Endothelial cell of umbilical vein (primary cell): Measurements from ENCODE around the gene CD2BP2. TPM values are rescaled to one million over a fixed set of nuclear protein-coding genes. Genes with fewer than 3 reads are reported as not detected.
A peak's percentile ranks its signal among the peaks of the same experiment; 100 is the strongest.

Experiments
- BruUV-seq: library from RNA; stranded (reverse); fragments of 400-500 nt; replicated peaks from 2 replicates; lab custom pipeline; 2021; lab: Mats Ljungman, UMichigan
- CTCF ChIA-PET: fragments of 300-600, 350-600 bp; sonication (Branson Sonifier 250); formaldehyde crosslinking; loops from one replicate; lab custom pipeline; 2021; ENCODE audit warnings: antibody characterized with exemption, inconsistent platforms; lab: Charles Lee
- POLR2A ChIA-PET: fragments of 300-600, 350-600 bp; sonication (Branson Sonifier 250); formaldehyde crosslinking; loops from one replicate; lab custom pipeline; 2021; ENCODE audit warnings: antibody characterized with exemption, inconsistent platforms; lab: Charles Lee
- DNase-seq: peaks from one replicate; pipeline ENCODE4 v3.0.0-alpha.2; 2011; ENCODE audit warnings: low read depth, low spot score
- FAIRE-seq: peaks from 2 replicates; lab custom pipeline; 2011; peaks lifted over from hg19 to GRCh38; lab: Jason Lieb, UNC
- H2AFZ ChIP-seq: 2 replicates; pipeline ENCODE4 v1.6.0; 2012; ENCODE audit warnings: low read depth, low read length, control low read depth, inconsistent platforms
- H3K27ac ChIP-seq: 2 replicates; pipeline ENCODE4 v1.5.1; 2011; ENCODE audit warnings: low read depth, mild to moderate bottlenecking, control low read depth, low read length, moderate library complexity; ENCODE audit not compliant: insufficient read depth
- H3K27me3 ChIP-seq, 2 experiments: 2 replicates each; pipeline versions ENCODE4 v1.6.0 to v1.6.1; 2011; ENCODE audit warnings: low read length in 2 of 2, mixed read lengths in 1 of 2; ENCODE audit not compliant: control insufficient read depth in 2 of 2, insufficient read depth in 2 of 2
- H3K36me3 ChIP-seq, 2 experiments: 2 replicates in 1 of 2; 3 replicates in 1 of 2; pipeline ENCODE4 v1.5.1; 2011; ENCODE audit warnings: low read length in 2 of 2, mild to moderate bottlenecking in 1 of 2, moderate library complexity in 1 of 2; ENCODE audit not compliant: control insufficient read depth in 2 of 2, insufficient read depth in 2 of 2; ENCODE audit errors: extremely low read depth in 1 of 2
- H3K4me1 ChIP-seq: 3 replicates; pipeline ENCODE4 v1.5.1; 2011; ENCODE audit warnings: mild to moderate bottlenecking, low read length; ENCODE audit not compliant: control insufficient read depth, insufficient read depth; ENCODE audit errors: extremely low read depth
- H3K4me2 ChIP-seq: 2 replicates; pipeline ENCODE4 v1.6.1; 2011; ENCODE audit warnings: low read length, control low read depth, mixed read lengths; ENCODE audit not compliant: insufficient read depth
- H3K4me3 ChIP-seq, 3 experiments: fragments of 200-600 bp in 1 of 3; sonication (generic), shearing (Covaris generic) in 1 of 3; replicated peaks in 1 of 3; 2 replicates each; pipeline ENCODE4 v1.5.1; 2011 to 2016; ENCODE audit warnings: control low read depth in 3 of 3, low read length in 3 of 3, mild to moderate bottlenecking in 2 of 3, inconsistent platforms in 1 of 3, low read depth in 1 of 3, moderate library complexity in 1 of 3; ENCODE audit not compliant: insufficient read depth in 1 of 3
- H3K79me2 ChIP-seq: 2 replicates; pipeline ENCODE4 v1.6.0; 2012; ENCODE audit warnings: low read length, inconsistent platforms; ENCODE audit not compliant: control insufficient read depth, insufficient read depth
- H3K9ac ChIP-seq: replicated peaks from 2 replicates; pipeline ENCODE3; 2011; ENCODE audit warnings: low read length, control low read depth; ENCODE audit not compliant: insufficient read depth; ENCODE audit errors: extremely low read depth
- H3K9me1 ChIP-seq: replicated peaks from 3 replicates; pipeline ENCODE4 v1.6.0; 2011; ENCODE audit warnings: mild to moderate bottlenecking, low read length; ENCODE audit not compliant: control insufficient read depth, insufficient read depth; ENCODE audit errors: extremely low read depth
- H3K9me3 ChIP-seq: replicated peaks from 2 replicates; pipeline ENCODE4 v1.5.1; 2012; ENCODE audit warnings: low read length, inconsistent platforms; ENCODE audit not compliant: control insufficient read depth, insufficient read depth
- H4K20me1 ChIP-seq: replicated peaks from 2 replicates; pipeline ENCODE3; 2011; ENCODE audit warnings: mild to moderate bottlenecking, low read length; ENCODE audit not compliant: control insufficient read depth, insufficient read depth; ENCODE audit errors: extremely low read depth
- CTCF ChIP-seq, 2 donors: IDR thresholded peaks; 1 replicate in 1 of 2; 2 replicates in 1 of 2; pipeline ENCODE4 v1.5.1; 2011; ENCODE audit warnings: low read length in 2 of 2, mild to moderate bottlenecking in 2 of 2, moderate library complexity in 2 of 2, control low read depth in 1 of 2, inconsistent platforms in 1 of 2, low read depth in 1 of 2; ENCODE audit not compliant: insufficient read depth in 1 of 2; ENCODE audit errors: extremely low read depth in 1 of 2
- EZH2 ChIP-seq: IDR thresholded peaks from 2 replicates; pipeline ENCODE4 v1.6.1; 2012; ENCODE audit warnings: borderline replicate concordance, low read depth, mild to moderate bottlenecking, moderate library complexity, low read length, inconsistent platforms; ENCODE audit not compliant: severe bottlenecking
- GATA2 ChIP-seq: IDR thresholded peaks from 2 replicates; pipeline ENCODE4 v1.7.0; 2011; ENCODE audit warnings: low read depth, mild to moderate bottlenecking, moderate library complexity, mixed read lengths, low read length; ENCODE audit not compliant: insufficient read length, insufficient read depth
- JUN ChIP-seq: IDR thresholded peaks from 2 replicates; pipeline ENCODE4 v1.6.1; 2011; ENCODE audit warnings: borderline replicate concordance, low read depth; ENCODE audit not compliant: insufficient read length, insufficient read depth
- MAX ChIP-seq: IDR thresholded peaks from 2 replicates; pipeline ENCODE4 v1.6.1; 2011; ENCODE audit not compliant: insufficient read depth, insufficient read length
- MYC ChIP-seq: IDR thresholded peaks from one replicate; pipeline ENCODE4 v1.6.1; 2011; ENCODE audit warnings: mild to moderate bottlenecking, low read depth, low read length
- dilution Hi-C: fragments of 300-500 bp; cut with MboI; formaldehyde crosslinking; loops from one replicate; pipeline ENCODE4 v1.15.0; 2019; ENCODE audit warnings: low sequenced_read_pairs; ENCODE audit not compliant: extremely low pct_ligation_motif_present
- intact Hi-C: fragments of 100-400 bp; cut with micrococcal nuclease; formaldehyde crosslinking; loops from one replicate; pipeline ENCODE4 v1.10.0; 2022
- polyA plus RNA-seq, 4 experiments: library from polyadenylated mRNA; depleted of rRNA in 3 of 4; stranded (reverse) in 3 of 4; unstranded in 1 of 4; fragments of >200 nt; gene quantifications; 2 replicates each; pipeline versions ENCODE4 v1.2.1 to v1.2.3, GENCODE V29; 2011 to 2012; ENCODE audit warnings: missing spikeins in 1 of 4
- total RNA-seq: library from RNA; stranded (reverse); gene quantifications from 2 replicates; pipeline ENCODE4 v1.2.3, GENCODE V29; 2021

The CD2BP2 gene
- total and polyA plus RNA-seq, 2 donors (not counting 3 experiments of a cell fraction or from before 2014, with no cell fraction given): 47.2 to 75.7 TPM

GRCh38 chr16:30354423-30355143, 525 bp downstream of the CD2BP2 start:
- peak overlapping the region; percentile 83 for H3K4me2 ChIP-seq
- H2AFZ ChIP-seq: peak overlapping the region; percentile 52
- peaks cover 6 to 34% of the 10 kb centered on the region in 2 experiments for H3K36me3 ChIP-seq
- H3K4me1 ChIP-seq: peaks cover 32% of the 10 kb centered on the region
- H4K20me1 ChIP-seq: no peaks in the 10 kb centered on the region
- TF ChIP-seq MAX (no peak), EZH2 (no peak), JUN (no peak), CTCF (IDR thresholded peaks at IDR 0.05; ENCODE audit: extremely low read depth in 1 of 2, insufficient read depth in 1 of 2, low read depth in 1 of 2, low read length in 2 of 2) (no peak), MYC (no peak), GATA2 (no peak)
- H3K27ac ChIP-seq: peak overlapping the region; percentile 95
- H3K9me3 ChIP-seq: no peaks in the 10 kb centered on the region
- POLR2A ChIA-PET: interaction anchor here (0.6 kb wide), 1 partner anchor 16 kb away, joined by 3 read pairs; the partner anchor contains the start of gene TBC1D10B
- dilution Hi-C loops: no loop called here
- H3K9me1 ChIP-seq: no peaks in the 10 kb centered on the region
- BruUV-seq: TSS peak; percentile 32
- DNase-seq: peak; percentile 58
- CTCF ChIA-PET: interaction anchor here (0.7 to 2.5 kb wide), 8 partner anchors 10 to 262 kb away, joined by 3 to 12 read pairs (median 4); partner anchors contain the start of gene ZNF48
- peak; percentile 12 for FAIRE-seq
- intact Hi-C loops: loop anchor here (1.0 kb wide), 2 partner anchors 19 to 46 kb away; no protein-coding TSS in a partner anchor
- peak overlapping the region; percentile 96 for H3K9ac ChIP-seq
- no peaks in the 10 kb centered on the region for H3K27me3 ChIP-seq
- peaks cover 19% of the 10 kb centered on the region for H3K79me2 ChIP-seq
- H3K4me3 ChIP-seq: peak overlapping the region; percentile 65 to 84 (median 78)
